GM12875 (cell line): ENCODE measurements around the gene PLVAP.
A peak's percentile ranks its signal among the peaks of the same experiment; 100 is the strongest.

Source experiments
- H3K4me3 ChIP-seq: one replicate; pipeline ENCODE4 v1.5.1; 2011; ENCODE audit warnings: low read depth, low read length, control low read depth
- CTCF ChIP-seq: IDR thresholded peaks from 2 replicates; pipeline ENCODE4 v1.5.1; 2011; ENCODE audit warnings: low read depth, mild to moderate bottlenecking, control low read depth, inconsistent platforms, low read length, moderate library complexity, borderline replicate concordance; ENCODE audit not compliant: insufficient read depth

The PLVAP gene

DNA sequence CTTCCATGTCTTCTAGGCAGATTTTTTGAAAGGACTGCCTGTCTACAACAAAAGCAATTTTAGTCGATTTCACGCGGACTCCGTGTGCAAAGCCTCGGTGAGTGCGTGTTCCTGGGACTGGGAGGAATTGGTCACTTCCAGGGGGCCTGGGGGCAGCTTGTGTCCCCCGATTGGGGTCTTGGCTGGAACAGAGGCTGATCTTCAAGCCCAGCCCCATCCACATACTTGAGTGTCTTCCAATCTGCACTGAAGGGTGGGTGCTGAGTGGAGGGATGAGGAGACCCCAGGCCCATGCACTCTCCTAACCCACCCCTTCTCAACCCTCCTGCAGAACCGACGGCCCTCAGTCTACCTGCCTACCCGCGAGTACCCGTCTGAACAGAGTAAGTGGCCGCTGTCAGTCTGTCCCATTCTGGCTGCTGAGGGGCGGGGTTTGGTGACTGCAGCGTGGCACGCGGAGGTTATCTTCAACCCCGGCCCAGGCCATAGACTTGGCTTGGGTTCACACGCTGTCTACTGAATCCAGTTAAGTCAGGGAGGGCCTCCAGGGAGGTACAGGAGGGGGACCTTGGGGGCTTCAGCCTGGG lies 63.0 kb downstream of the PLVAP start:
- TF ChIP-seq CTCF, result no peak

DNA sequence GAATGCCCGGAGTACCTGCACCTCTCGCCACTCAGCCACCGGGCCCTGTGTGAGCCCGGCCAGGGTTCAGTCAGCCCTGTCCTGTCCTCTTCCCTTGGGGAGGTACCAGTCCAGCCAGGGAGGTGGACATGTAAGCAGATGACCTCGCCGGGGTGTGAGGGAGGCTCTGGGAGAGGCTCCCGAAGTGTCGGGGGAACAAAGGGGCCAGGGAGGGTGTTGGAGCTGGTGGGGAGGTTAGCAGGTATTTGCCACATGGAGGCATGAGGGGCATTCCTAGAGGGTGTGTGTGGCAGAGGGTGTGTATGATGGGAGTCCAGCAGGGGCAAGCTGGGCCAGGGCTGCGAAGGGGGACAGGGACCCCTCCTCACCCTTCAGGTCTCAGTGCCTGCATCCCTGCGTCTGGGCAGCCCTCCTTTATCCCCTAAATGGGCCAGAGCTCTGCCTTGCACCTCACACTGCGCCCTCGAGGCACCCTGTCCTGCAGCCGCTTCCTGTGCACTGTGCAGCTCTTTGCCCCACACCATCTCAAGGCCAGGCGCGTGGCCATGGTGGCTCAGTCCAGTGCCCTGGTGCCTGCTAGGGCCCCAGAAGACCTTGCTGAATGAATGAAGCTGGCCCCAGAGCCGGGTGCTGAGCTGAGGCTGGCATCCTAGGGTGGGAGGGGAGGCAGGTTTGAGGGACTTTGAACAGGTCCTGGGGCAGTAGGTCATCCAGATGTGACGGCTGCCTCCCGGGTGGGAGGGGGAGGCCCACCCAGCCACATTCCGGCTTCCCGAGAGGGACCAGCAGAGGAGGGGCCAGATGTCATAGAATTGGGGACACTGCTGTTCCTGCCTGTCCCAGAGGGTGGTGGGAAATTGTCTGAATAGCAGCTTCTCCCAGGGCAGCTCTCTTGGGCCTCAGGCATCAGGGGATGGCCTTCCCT lies 64.7 kb downstream of the PLVAP start:
- TF ChIP-seq CTCF, result no peak
- H3K4me3 ChIP-seq, result no peak overlapping the region

More for the DNA sequence above, 63.0 kb downstream of the PLVAP start:
- no peak overlapping the region for H3K4me3 ChIP-seq

DNA sequence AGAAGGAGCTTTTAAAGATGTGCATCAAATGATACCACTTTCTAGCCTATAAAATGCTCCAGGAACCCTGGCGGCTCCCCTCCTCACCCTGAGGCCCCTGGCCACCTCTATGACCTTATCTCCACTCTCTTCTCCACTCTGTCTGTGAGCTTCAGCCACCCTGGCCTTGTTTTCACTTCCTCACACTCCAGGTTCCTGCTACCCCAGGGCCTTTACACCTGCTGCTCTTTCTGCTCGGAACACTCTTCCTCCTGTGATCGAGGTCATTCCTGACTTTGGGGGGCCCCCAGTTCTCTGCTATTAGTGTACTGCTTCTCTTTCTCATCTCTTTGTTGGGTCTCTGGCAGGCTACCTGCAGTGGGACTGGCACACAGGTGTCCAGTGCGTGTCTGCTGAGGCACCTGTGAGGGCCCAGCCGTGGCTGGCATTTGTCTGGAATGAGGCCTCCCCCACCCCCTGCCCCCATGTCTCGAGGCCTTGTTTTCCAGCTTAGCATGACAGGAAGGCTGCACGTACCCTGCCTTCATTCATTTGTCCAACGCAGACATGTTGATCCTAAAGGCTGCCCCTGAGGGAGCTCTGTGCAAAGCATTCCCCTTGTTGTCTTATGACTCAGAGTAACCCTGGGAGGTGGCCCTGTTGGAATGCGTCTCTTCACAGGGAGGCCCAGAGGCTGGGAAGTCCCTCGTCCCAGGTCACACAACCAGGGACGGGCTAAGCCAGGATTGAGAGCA lies 65.5 kb downstream of the PLVAP start:
- H3K4me3 ChIP-seq, result no peak overlapping the region
- no peak for TF ChIP-seq CTCF

GRCh38 chr19:17309965-17310461 lies 67.1 kb downstream of the PLVAP start:
- no peak for TF ChIP-seq CTCF
- peak overlapping the region; percentile 99 for H3K4me3 ChIP-seq

- TF ChIP-seq CTCF, result no peak
- peak within 1 kb of the TSS; percentile 99 for H3K4me3 ChIP-seq
Measured at GRCh38 chr19:17309198-17309964, 67.8 kb downstream of the PLVAP start, which contains the start of gene DDA1. Gene DDA1, plus strand, starts transcription at chr19:17309563. Its CDS starts 92 bp downstream, at chr19:17309655.

- no peak for TF ChIP-seq CTCF
- no peak overlapping the region for H3K4me3 ChIP-seq
Measured at GRCh38 chr19:17307876-17308377, 69.2 kb downstream of the PLVAP start.
